HEK293 (cell line): ENCODE results near the gene RBM18.

Experiments used
- SP2 ChIP-seq: fragments of 450-650 bp; formaldehyde crosslinking; IDR thresholded peaks from 2 replicates; pipeline ENCODE4 v1.5.1; 2016; ENCODE audit warnings: missing biosample characterization, missing genetic modification characterization
- ZNF214 ChIP-seq: fragments of 450-650 bp; formaldehyde crosslinking; IDR thresholded peaks from 2 replicates; pipeline ENCODE4 v1.5.1; 2017; ENCODE audit warnings: missing biosample characterization, mild to moderate bottlenecking, missing genetic modification characterization, borderline replicate concordance
- ZNF549 ChIP-seq: fragments of 450-650 bp; IDR thresholded peaks from 2 replicates; pipeline ENCODE4 v1.5.1; 2018; ENCODE audit warnings: missing biosample characterization, missing genetic modification characterization, mild to moderate bottlenecking, inconsistent platforms, moderate library complexity

- no peak for TF ChIP-seq ZNF549 (tag by site-specific recombination)
- no peak for TF ChIP-seq SP2 (tag by site-specific recombination)
- no peak for TF ChIP-seq ZNF214 (tag by site-specific recombination)
These were observed 49.5 kb upstream of the RBM18 start for GRCh38 chr9:122314165-122314564.
